ENCODE data around the gene PSMD9. TPM values are rescaled to one million over a fixed set of nuclear protein-coding genes. Genes with fewer than 3 reads are reported as not detected.

PSMD9 gene
- polyA plus RNA-seq, 1 donor from 2014 or later: 79.3 TPM

DNA sequence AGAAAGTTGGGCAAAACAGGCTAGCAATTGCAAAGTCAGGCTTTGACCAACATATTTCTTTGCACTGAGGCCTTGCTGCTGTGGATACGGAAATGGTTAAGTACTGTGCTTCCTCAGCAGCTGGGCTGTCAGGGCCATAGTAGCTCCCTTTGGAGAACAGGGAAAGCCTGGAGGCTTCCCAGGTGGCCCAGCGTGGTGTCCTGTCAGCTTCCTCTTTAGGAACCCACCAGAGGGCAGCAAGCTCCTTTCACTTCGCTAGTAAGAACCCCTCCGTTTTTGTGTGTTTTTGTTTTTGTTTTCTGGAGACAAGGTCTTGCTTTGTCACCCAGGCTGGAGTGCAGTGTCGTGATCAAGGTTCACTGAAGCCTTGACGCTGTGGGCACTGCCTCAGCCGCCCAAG lies 28.1 kb downstream of the PSMD9 start:
- no peaks in the 10 kb centered on the region for H4K20me1 ChIP-seq (ENCODE audit: insufficient read depth)
- H2AFZ ChIP-seq (ENCODE audit: low read depth, low read length): no peak overlapping the region
- H3K4me2 ChIP-seq (ENCODE audit: low read length): no peak overlapping the region
- H3K27me3 ChIP-seq (ENCODE audit: insufficient read depth, low read depth, low read length): no peaks in the 10 kb centered on the region
- no peaks in the 10 kb centered on the region for H3K9me3 ChIP-seq (ENCODE audit: low read length)
- H3K9me2 ChIP-seq (ENCODE audit: insufficient read depth, low read length): no peaks in the 10 kb centered on the region
- no peaks in the 10 kb centered on the region for H3K79me2 ChIP-seq (replicated peaks; ENCODE audit: insufficient read depth, low read length)
- TF ChIP-seq, protein P1, sequence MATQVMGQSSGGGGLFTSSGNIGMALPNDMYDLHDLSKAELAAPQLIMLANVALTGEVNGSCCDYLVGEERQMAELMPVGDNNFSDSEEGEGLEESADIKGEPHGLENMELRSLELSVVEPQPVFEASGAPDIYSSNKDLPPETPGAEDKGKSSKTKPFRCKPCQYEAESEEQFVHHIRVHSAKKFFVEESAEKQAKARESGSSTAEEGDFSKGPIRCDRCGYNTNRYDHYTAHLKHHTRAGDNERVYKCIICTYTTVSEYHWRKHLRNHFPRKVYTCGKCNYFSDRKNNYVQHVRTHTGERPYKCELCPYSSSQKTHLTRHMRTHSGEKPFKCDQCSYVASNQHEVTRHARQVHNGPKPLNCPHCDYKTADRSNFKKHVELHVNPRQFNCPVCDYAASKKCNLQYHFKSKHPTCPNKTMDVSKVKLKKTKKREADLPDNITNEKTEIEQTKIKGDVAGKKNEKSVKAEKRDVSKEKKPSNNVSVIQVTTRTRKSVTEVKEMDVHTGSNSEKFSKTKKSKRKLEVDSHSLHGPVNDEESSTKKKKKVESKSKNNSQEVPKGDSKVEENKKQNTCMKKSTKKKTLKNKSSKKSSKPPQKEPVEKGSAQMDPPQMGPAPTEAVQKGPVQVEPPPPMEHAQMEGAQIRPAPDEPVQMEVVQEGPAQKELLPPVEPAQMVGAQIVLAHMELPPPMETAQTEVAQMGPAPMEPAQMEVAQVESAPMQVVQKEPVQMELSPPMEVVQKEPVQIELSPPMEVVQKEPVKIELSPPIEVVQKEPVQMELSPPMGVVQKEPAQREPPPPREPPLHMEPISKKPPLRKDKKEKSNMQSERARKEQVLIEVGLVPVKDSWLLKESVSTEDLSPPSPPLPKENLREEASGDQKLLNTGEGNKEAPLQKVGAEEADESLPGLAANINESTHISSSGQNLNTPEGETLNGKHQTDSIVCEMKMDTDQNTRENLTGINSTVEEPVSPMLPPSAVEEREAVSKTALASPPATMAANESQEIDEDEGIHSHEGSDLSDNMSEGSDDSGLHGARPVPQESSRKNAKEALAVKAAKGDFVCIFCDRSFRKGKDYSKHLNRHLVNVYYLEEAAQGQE (IDR thresholded peaks at IDR 0.05; ENCODE audit: borderline replicate concordance): no peak
- TF ChIP-seq EZH2 (IDR thresholded peaks at IDR 0.05; ENCODE audit: borderline replicate concordance, insufficient read depth, low read length, poor library complexity, severe bottlenecking) (no peak), RAD21 (conservative IDR thresholded peaks at IDR 0.05) (no peak), TAF1 (IDR thresholded peaks at IDR 0.05; ENCODE audit: low read depth) (no peak), POLR2AphosphoS5 (IDR thresholded peaks at IDR 0.05) (no peak), EP300 (conservative IDR thresholded peaks at IDR 0.05; ENCODE audit: poor library complexity, severe bottlenecking) (no peak), MXI1 (conservative IDR thresholded peaks at IDR 0.05; ENCODE audit: poor library complexity, severe bottlenecking) (no peak), SMC3 (conservative IDR thresholded peaks at IDR 0.05; ENCODE audit: poor library complexity) (no peak)
- TF ChIP-seq, protein P2, sequence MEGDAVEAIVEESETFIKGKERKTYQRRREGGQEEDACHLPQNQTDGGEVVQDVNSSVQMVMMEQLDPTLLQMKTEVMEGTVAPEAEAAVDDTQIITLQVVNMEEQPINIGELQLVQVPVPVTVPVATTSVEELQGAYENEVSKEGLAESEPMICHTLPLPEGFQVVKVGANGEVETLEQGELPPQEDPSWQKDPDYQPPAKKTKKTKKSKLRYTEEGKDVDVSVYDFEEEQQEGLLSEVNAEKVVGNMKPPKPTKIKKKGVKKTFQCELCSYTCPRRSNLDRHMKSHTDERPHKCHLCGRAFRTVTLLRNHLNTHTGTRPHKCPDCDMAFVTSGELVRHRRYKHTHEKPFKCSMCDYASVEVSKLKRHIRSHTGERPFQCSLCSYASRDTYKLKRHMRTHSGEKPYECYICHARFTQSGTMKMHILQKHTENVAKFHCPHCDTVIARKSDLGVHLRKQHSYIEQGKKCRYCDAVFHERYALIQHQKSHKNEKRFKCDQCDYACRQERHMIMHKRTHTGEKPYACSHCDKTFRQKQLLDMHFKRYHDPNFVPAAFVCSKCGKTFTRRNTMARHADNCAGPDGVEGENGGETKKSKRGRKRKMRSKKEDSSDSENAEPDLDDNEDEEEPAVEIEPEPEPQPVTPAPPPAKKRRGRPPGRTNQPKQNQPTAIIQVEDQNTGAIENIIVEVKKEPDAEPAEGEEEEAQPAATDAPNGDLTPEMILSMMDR (IDR thresholded peaks at IDR 0.05; ENCODE audit: poor library complexity, severe bottlenecking): no peak
- no peaks in the 10 kb centered on the region for H3K36me3 ChIP-seq (ENCODE audit: insufficient read depth, low read length)
- no peaks in the 10 kb centered on the region for H3F3A ChIP-seq (ENCODE audit: insufficient read depth, low read length, poor library complexity, severe bottlenecking)
- no peak overlapping the region for H3K4me3 ChIP-seq (ENCODE audit: low read length)
- H3K9ac ChIP-seq (ENCODE audit: low read length): no peak overlapping the region
- no peak overlapping the region for H3K27ac ChIP-seq (ENCODE audit: low read length)

DNA sequence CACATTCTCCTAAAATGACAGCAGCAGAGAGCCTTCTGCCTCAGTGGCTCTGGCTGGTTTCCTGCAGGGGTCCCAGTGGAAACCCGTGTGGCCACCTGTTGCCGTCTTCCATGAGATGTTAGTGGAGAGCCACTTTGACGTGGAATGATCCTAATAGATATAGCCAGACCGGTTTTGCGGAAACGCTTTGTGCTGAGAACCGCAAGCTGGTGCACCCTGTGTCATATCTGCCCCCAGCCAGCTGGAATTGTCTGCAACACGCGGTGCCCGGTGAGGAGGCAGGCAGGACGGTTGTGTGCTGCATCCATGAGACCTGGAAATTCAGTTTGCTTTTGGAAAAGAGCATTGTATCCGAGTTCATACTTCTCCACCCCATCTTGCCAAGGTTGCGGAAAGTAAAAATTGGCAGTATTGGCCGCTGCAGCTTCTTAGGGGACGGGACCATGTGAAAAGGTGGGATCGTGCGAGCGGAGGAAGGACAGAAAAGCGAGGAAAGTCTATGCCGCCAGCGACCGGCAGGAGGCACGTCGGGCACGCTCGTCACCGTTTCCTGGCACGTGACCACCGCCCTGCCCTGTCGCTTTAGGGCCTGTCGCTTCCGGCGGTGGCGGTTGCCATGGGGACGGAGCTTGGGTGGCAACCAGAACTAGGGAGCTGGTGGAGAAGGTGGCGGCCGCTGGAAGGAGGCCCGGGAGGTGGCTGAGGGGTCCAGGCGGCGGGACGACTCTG lies 29.5 kb downstream of the PSMD9 start, which contains the start of gene CFAP251:
CFAP251 (plus strand) TSS at position 643 of the 729 bp plus-strand sequence. CDS start 2,714 bp downstream, outside the sequence.
- Histone ChIP-seq H3K79me2 (replicated peaks; ENCODE audit: insufficient read depth, low read length) (no peaks in the 10 kb centered on the region), H4K20me1 (ENCODE audit: insufficient read depth) (no peaks in the 10 kb centered on the region), H3K4me3 (ENCODE audit: low read length) (peak within 1 kb of the TSS; percentile 83), H3K9ac (ENCODE audit: low read length) (peak within 1 kb of the TSS; percentile 62), H3K27me3 (ENCODE audit: insufficient read depth, low read depth, low read length) (no peaks in the 10 kb centered on the region), H3K9me3 (ENCODE audit: low read length) (no peaks in the 10 kb centered on the region), H2AFZ (ENCODE audit: low read depth, low read length) (no peak within 1 kb of the TSS), H3K27ac (ENCODE audit: low read length) (peak within 1 kb of the TSS; percentile 20), H3K4me2 (ENCODE audit: low read length) (peak within 1 kb of the TSS; percentile 73), H3K36me3 (ENCODE audit: insufficient read depth, low read length) (no peaks in the 10 kb centered on the region), H3F3A (ENCODE audit: insufficient read depth, low read length, poor library complexity, severe bottlenecking) (no peaks in the 10 kb centered on the region), H3K9me2 (ENCODE audit: insufficient read depth, low read length) (no peaks in the 10 kb centered on the region)
- TF ChIP-seq, protein P2 (IDR thresholded peaks at IDR 0.05; ENCODE audit: poor library complexity, severe bottlenecking): peak; percentile 94
- TF ChIP-seq POLR2AphosphoS5 (IDR thresholded peaks at IDR 0.05) (peak; percentile 22), EP300 (conservative IDR thresholded peaks at IDR 0.05; ENCODE audit: poor library complexity, severe bottlenecking) (peak; percentile 45), EZH2 (IDR thresholded peaks at IDR 0.05; ENCODE audit: borderline replicate concordance, insufficient read depth, low read length, poor library complexity, severe bottlenecking) (no peak), SMC3 (conservative IDR thresholded peaks at IDR 0.05; ENCODE audit: poor library complexity) (peak; percentile 88), RAD21 (conservative IDR thresholded peaks at IDR 0.05) (peak; percentile 80), TAF1 (IDR thresholded peaks at IDR 0.05; ENCODE audit: low read depth) (no peak), MXI1 (conservative IDR thresholded peaks at IDR 0.05; ENCODE audit: poor library complexity, severe bottlenecking) (peak; percentile 86)
